ENCODE measurements around the gene PCK2. TPM values are rescaled to one million over a fixed set of nuclear protein-coding genes. Genes with fewer than 3 reads are reported as not detected.
A peak's percentile ranks its signal among the peaks of the same experiment; 100 is the strongest.

The PCK2 gene
- total and polyA plus RNA-seq, 2 of the 13 experiments (the other 11 are each of a cell fraction or from before 2014, with no cell fraction given) = 129 to 272 TPM

- TF ChIP-seq, protein P1, sequence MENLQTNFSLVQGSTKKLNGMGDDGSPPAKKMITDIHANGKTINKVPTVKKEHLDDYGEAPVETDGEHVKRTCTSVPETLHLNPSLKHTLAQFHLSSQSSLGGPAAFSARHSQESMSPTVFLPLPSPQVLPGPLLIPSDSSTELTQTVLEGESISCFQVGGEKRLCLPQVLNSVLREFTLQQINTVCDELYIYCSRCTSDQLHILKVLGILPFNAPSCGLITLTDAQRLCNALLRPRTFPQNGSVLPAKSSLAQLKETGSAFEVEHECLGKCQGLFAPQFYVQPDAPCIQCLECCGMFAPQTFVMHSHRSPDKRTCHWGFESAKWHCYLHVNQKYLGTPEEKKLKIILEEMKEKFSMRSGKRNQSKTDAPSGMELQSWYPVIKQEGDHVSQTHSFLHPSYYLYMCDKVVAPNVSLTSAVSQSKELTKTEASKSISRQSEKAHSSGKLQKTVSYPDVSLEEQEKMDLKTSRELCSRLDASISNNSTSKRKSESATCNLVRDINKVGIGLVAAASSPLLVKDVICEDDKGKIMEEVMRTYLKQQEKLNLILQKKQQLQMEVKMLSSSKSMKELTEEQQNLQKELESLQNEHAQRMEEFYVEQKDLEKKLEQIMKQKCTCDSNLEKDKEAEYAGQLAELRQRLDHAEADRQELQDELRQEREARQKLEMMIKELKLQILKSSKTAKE (CRISPR knock-in tag; IDR thresholded peaks at IDR 0.05; ENCODE audit: borderline replicate concordance) = no peak
- no peak for TF ChIP-seq ZSCAN9 (CRISPR knock-in tag; IDR thresholded peaks at IDR 0.05; ENCODE audit: borderline replicate concordance)
- 0 out of 2 replicates have a peak, but pooled peaks have one; percentile 20 for TF ChIP-seq E2F5 (CRISPR knock-in tag; conservative IDR thresholded peaks at IDR 0.05)
- no peak for TF ChIP-seq U2AF2 (IDR thresholded peaks at IDR 0.05; ENCODE audit: low read depth, low read length)
- TF ChIP-seq SNRNP70 (IDR thresholded peaks at IDR 0.05; ENCODE audit: low read depth, low read length) = no peak
- TF ChIP-seq SCMH1 (CRISPR knock-in tag; IDR thresholded peaks at IDR 0.05; ENCODE audit: borderline replicate concordance) = no peak
- no peak for TF ChIP-seq JUN (CRISPR knock-in tag; IDR thresholded peaks at IDR 0.05)
- TF ChIP-seq ZNF775 (CRISPR knock-in tag; IDR thresholded peaks at IDR 0.05; ENCODE audit: borderline replicate concordance) = no peak
- TF ChIP-seq ZFP36L1 (CRISPR knock-in tag; IDR thresholded peaks at IDR 0.05) = no peak
- TF ChIP-seq ERF (CRISPR knock-in tag; IDR thresholded peaks at IDR 0.05) = peak; percentile 62; the same call in 1 of the 2 replicates
- no peak for TF ChIP-seq MTA3 (CRISPR knock-in tag; IDR thresholded peaks at IDR 0.05)
- TF ChIP-seq, protein P2, sequence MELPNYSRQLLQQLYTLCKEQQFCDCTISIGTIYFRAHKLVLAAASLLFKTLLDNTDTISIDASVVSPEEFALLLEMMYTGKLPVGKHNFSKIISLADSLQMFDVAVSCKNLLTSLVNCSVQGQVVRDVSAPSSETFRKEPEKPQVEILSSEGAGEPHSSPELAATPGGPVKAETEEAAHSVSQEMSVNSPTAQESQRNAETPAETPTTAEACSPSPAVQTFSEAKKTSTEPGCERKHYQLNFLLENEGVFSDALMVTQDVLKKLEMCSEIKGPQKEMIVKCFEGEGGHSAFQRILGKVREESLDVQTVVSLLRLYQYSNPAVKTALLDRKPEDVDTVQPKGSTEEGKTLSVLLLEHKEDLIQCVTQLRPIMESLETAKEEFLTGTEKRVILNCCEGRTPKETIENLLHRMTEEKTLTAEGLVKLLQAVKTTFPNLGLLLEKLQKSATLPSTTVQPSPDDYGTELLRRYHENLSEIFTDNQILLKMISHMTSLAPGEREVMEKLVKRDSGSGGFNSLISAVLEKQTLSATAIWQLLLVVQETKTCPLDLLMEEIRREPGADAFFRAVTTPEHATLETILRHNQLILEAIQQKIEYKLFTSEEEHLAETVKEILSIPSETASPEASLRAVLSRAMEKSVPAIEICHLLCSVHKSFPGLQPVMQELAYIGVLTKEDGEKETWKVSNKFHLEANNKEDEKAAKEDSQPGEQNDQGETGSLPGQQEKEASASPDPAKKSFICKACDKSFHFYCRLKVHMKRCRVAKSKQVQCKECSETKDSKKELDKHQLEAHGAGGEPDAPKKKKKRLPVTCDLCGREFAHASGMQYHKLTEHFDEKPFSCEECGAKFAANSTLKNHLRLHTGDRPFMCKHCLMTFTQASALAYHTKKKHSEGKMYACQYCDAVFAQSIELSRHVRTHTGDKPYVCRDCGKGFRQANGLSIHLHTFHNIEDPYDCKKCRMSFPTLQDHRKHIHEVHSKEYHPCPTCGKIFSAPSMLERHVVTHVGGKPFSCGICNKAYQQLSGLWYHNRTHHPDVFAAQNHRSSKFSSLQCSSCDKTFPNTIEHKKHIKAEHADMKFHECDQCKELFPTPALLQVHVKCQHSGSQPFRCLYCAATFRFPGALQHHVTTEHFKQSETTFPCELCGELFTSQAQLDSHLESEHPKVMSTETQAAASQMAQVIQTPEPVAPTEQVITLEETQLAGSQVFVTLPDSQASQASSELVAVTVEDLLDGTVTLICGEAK (IDR thresholded peaks at IDR 0.05) = no peak
- TF ChIP-seq, protein P2 (CRISPR knock-in tag; IDR thresholded peaks at IDR 0.05) = no peak
- TF ChIP-seq NFKBIZ (CRISPR knock-in tag; IDR thresholded peaks at IDR 0.05) = no peak
- 0 out of 2 replicates have a peak, but pooled peaks have one; percentile 23 for TF ChIP-seq ARHGAP35 (CRISPR knock-in tag; IDR thresholded peaks at IDR 0.05; ENCODE audit: borderline replicate concordance)
These were observed 26.7 kb upstream of the PCK2 start (continued) for GRCh38 chr14:24067133-24068082.
